ENCODE results near the gene SOSTDC1. TPM values are rescaled to one million over a fixed set of nuclear protein-coding genes. Genes with fewer than 3 reads are reported as not detected.

SOSTDC1 gene
- polyA plus RNA-seq, 3 donors = not detected

DNA sequence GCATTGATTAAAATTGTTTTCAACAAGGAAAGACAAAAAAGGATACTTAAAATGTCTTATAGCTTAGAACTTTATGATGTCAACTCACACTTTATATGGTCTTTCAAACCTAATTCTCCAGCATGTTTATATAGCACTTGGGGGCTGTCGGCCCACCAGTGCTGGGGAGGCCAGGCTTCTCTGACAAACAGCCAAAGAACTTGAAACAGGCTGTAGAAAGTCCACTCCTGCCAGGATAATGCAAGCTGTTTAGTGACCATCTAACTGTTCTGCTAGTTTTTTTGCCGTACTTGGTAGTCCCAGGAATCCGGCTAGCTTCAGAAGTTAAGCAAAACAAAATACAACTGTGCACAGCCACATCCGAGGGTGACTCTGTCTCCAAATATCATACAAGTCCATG is 13.6 kb upstream of the SOSTDC1 start:
- Histone ChIP-seq H3K36me3 (replicated peaks in 1 of 2; ENCODE audit: control insufficient read depth in 1 of 2, insufficient read depth in 2 of 2, low read length in 2 of 2) (no peaks in the 10 kb centered on the region), H3K27me3 (ENCODE audit: control insufficient read depth in 2 of 2, insufficient read depth in 2 of 2, low read length in 2 of 2) (no peaks in the 10 kb centered on the region), H3K4me1 (ENCODE audit: control insufficient read depth in 1 of 2, insufficient read depth in 2 of 2, low read length in 2 of 2) (no peaks in the 10 kb centered on the region), H3K4me2 (replicated peaks; ENCODE audit: extremely low read depth, low read length, poor library complexity, severe bottlenecking) (no peak overlapping the region), H3K4me3 (replicated peaks in 1 of 3; ENCODE audit: low read depth in 2 of 3, low read length in 3 of 3) (no peak overlapping the region), H3K27ac (ENCODE audit: low read depth in 1 of 2, low read length in 2 of 2) (no peak overlapping the region), H3K9ac (ENCODE audit: insufficient read depth, low read length, poor library complexity, severe bottlenecking) (no peak overlapping the region), H3K79me2 (ENCODE audit: insufficient read depth, low read length) (no peaks in the 10 kb centered on the region), H4K20me1 (ENCODE audit: insufficient read depth, low read length) (no peaks in the 10 kb centered on the region), H3K9me3 (replicated peaks in 1 of 2; ENCODE audit: control insufficient read depth in 1 of 2, insufficient read depth in 1 of 2, low read length in 2 of 2) (no peaks in the 10 kb centered on the region), H2AFZ (ENCODE audit: insufficient read depth, low read depth, low read length, poor library complexity, severe bottlenecking) (no peak overlapping the region)
- WGBS (ENCODE audit: insufficient coverage) = 96% methylated on average over 3 of the region's 4 CpGs
- no peak overlapping the region for H3K4me3 Mint-ChIP-seq
- TF ChIP-seq, protein P1, sequence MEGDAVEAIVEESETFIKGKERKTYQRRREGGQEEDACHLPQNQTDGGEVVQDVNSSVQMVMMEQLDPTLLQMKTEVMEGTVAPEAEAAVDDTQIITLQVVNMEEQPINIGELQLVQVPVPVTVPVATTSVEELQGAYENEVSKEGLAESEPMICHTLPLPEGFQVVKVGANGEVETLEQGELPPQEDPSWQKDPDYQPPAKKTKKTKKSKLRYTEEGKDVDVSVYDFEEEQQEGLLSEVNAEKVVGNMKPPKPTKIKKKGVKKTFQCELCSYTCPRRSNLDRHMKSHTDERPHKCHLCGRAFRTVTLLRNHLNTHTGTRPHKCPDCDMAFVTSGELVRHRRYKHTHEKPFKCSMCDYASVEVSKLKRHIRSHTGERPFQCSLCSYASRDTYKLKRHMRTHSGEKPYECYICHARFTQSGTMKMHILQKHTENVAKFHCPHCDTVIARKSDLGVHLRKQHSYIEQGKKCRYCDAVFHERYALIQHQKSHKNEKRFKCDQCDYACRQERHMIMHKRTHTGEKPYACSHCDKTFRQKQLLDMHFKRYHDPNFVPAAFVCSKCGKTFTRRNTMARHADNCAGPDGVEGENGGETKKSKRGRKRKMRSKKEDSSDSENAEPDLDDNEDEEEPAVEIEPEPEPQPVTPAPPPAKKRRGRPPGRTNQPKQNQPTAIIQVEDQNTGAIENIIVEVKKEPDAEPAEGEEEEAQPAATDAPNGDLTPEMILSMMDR (IDR thresholded peaks at IDR 0.05) = no peak
- H3K9me3 Mint-ChIP-seq = peaks cover 0 to 6% (median 2%) of the 10 kb centered on the region in 7 donors
- no peaks in the 10 kb centered on the region for H3K36me3 Mint-ChIP-seq
- intact Hi-C loops (cut with micrococcal nuclease) = no loop called here
- H3K4me1 Mint-ChIP-seq = no peaks in the 10 kb centered on the region
- H3K27me3 Mint-ChIP-seq (ENCODE audit: low read depth in 3 of 3) = peaks cover 0 to 1% (median 0%) of the 10 kb centered on the region in 3 donors
- H3K27ac Mint-ChIP-seq = no peak overlapping the region
- no peak for DNase-seq

DNA sequence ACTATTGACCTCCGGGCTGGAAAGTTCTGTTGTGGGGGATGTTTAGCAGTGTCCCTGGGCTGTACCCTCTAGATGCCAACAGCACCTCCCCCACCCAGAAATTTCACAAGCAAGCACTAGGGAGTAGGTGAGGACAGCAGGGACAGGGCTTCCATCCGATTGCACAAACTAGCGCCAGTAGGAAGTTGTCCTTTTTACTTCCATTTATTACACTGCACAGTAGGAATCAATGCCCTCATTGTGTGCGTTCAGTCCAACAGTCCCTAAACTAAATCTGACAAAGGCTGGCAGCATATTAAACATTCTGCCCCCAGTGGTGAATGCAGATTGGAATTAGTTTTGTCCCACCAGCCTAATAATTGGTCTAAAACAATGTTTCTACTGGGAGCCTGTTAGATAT is 6.4 kb upstream of the SOSTDC1 start:
- no peak for DNase-seq
- Mint-ChIP-seq H3K36me3 (no peaks in the 10 kb centered on the region), H3K9me3 (peaks cover 0 to 7% (median 0%) of the 10 kb centered on the region in 7 donors), H3K4me1 (no peaks in the 10 kb centered on the region), H3K4me3 (no peak overlapping the region), H3K27ac (no peak overlapping the region), H3K27me3 (ENCODE audit: low read depth in 3 of 3) (peaks cover 0 to 2% (median 0%) of the 10 kb centered on the region in 3 donors)
- no CpG with 5 or more reads among the region's 4 CpGs for WGBS (ENCODE audit: insufficient coverage)
- Histone ChIP-seq H3K9ac (ENCODE audit: insufficient read depth, low read length, poor library complexity, severe bottlenecking) (no peak overlapping the region), H3K4me2 (replicated peaks; ENCODE audit: extremely low read depth, low read length, poor library complexity, severe bottlenecking) (no peak overlapping the region), H4K20me1 (ENCODE audit: insufficient read depth, low read length) (no peaks in the 10 kb centered on the region), H2AFZ (ENCODE audit: insufficient read depth, low read depth, low read length, poor library complexity, severe bottlenecking) (no peak overlapping the region), H3K27ac (ENCODE audit: low read depth in 1 of 2, low read length in 2 of 2) (no peak overlapping the region), H3K36me3 (replicated peaks in 1 of 2; ENCODE audit: control insufficient read depth in 1 of 2, insufficient read depth in 2 of 2, low read length in 2 of 2) (no peaks in the 10 kb centered on the region), H3K79me2 (ENCODE audit: insufficient read depth, low read length) (no peaks in the 10 kb centered on the region), H3K27me3 (ENCODE audit: control insufficient read depth in 2 of 2, insufficient read depth in 2 of 2, low read length in 2 of 2) (no peaks in the 10 kb centered on the region), H3K9me3 (replicated peaks in 1 of 2; ENCODE audit: control insufficient read depth in 1 of 2, insufficient read depth in 1 of 2, low read length in 2 of 2) (no peaks in the 10 kb centered on the region), H3K4me3 (replicated peaks in 1 of 3; ENCODE audit: low read depth in 2 of 3, low read length in 3 of 3) (no peak overlapping the region), H3K4me1 (ENCODE audit: control insufficient read depth in 1 of 2, insufficient read depth in 2 of 2, low read length in 2 of 2) (no peaks in the 10 kb centered on the region)
- TF ChIP-seq, protein P1 (IDR thresholded peaks at IDR 0.05) = no peak
- intact Hi-C loops (cut with micrococcal nuclease) = no loop called here
